BJ (cell line): ENCODE measurements around the gene LIMK2. TPM values are rescaled to one million over a fixed set of nuclear protein-coding genes. Genes with fewer than 3 reads are reported as not detected.
"Not testable (repeated sequence)": the region's sequence is repeated elsewhere in the genome, so short reads cannot be mapped to it uniquely, and the experiment has no call there.

Source experiments
- CTCF ChIA-PET: fragments of 350-600 bp; formaldehyde crosslinking; extraction: SDS; loops from one replicate; lab custom pipeline; 2021; ENCODE audit warnings: antibody characterized with exemption, inconsistent platforms; lab: Yijun Ruan, JAX
- POLR2A ChIA-PET: fragments of 300-600 bp; sonication (Branson Sonifier 250); formaldehyde crosslinking; extraction: SDS; loops from one replicate; lab custom pipeline; 2021; ENCODE audit warnings: antibody characterized with exemption; lab: Charles Lee
- DNase-seq: peaks from one replicate; pipeline ENCODE4 v3.0.0-alpha.2; 2011; ENCODE audit warnings: low read depth
- H3K27me3 ChIP-seq: 2 replicates; pipeline ENCODE4 v1.6.0; 2011; ENCODE audit warnings: low read length; ENCODE audit not compliant: control insufficient read depth, insufficient read depth
- H3K36me3 ChIP-seq: 2 replicates; pipeline ENCODE4 v1.5.1; 2011; ENCODE audit warnings: low read length; ENCODE audit not compliant: control insufficient read depth, insufficient read depth
- H3K4me3 ChIP-seq: 2 replicates; pipeline ENCODE4 v1.5.1; 2011; ENCODE audit warnings: low read depth, mild to moderate bottlenecking, control low read depth, low read length
- CTCF ChIP-seq: IDR thresholded peaks from 2 replicates; pipeline ENCODE4 v1.5.1; 2011; ENCODE audit warnings: low read depth, mild to moderate bottlenecking, control low read depth, inconsistent platforms, low read length, moderate library complexity; ENCODE audit not compliant: insufficient read depth
- polyA minus RNA-seq: library from RNA; depleted of rRNA, polyadenylated mRNA; stranded (reverse); fragments of >200 nt; gene quantifications from 2 replicates; pipeline ENCODE4 v1.2.3, GENCODE V29; 2011; rRNA and poly(A)+ RNA removed
- polyA plus RNA-seq: library from polyadenylated mRNA; depleted of rRNA; stranded (reverse); fragments of >200 nt; gene quantifications from 2 replicates; pipeline ENCODE4 v1.2.3, GENCODE V29; 2011; rRNA removed

LIMK2 gene
- polyA plus RNA-seq, result 5.2 and 5.5 TPM in 2 replicates
- polyA minus RNA-seq, result 8.7 and 12.8 TPM in 2 replicates

GRCh38 chr22:31211862-31212730 is at the start of gene LIMK2:
LIMK2 (plus strand) TSS chr22:31212298; CDS start chr22:31212409, 111 bp downstream.
- peak; percentile 83 for TF ChIP-seq CTCF
- Histone ChIP-seq H3K36me3 (peaks cover 1% of the 10 kb centered on the region; the same call in 1 of the 2 replicates), H3K27me3 (no peaks in the 10 kb centered on the region), H3K4me3 (peak within 1 kb of the TSS; percentile 91)
- CTCF ChIA-PET, result interaction anchor here (0.6 to 7.0 kb wide), 34 partner anchors 9 to 233 kb away, joined by 3 to 78 read pairs (median 4); partner anchors contain the start of genes PIK3IP1, RNF185 and SELENOM
- peak; percentile 21 for DNase-seq
- POLR2A ChIA-PET, result no interaction called here

GRCh38 chr22:31170971-31171370 is 41.1 kb upstream of the LIMK2 start:
- no peak for TF ChIP-seq CTCF
- Histone ChIP-seq H3K4me3 (no peak overlapping the region), H3K36me3 (no peaks in the 10 kb centered on the region; the same call in none of the 2 replicates), H3K27me3 (no peaks in the 10 kb centered on the region)
- DNase-seq, result no peak
- ChIA-PET CTCF (interaction anchor here (0.6 to 1.6 kb wide), 3 partner anchors 9 to 101 kb away, joined by 3 to 4 read pairs (median 3); partner anchors contain the start of gene SELENOM), POLR2A (no interaction called here)

DNA sequence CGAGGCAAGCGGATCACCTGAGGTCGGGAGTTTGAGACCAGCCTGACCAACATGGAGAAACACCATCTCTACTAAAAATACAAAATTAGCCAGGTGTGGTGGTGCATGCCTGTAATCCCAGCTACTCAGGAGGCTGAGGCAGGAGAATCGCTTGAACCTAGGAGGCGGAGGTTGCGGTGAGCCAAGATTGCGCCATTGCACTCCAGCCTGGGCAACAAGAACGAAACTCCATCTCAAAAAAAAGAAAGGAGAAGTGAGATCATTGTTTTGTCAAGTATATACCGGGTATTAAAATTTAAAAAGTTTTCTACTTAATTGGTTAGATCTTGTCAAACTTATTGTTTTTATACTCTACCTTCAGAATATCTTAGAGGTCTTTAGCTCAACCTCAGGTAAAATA is 40.4 kb upstream of the LIMK2 start:
- H3K4me3 ChIP-seq, CTCF ChIA-PET: not testable (repeated sequence)

DNA sequence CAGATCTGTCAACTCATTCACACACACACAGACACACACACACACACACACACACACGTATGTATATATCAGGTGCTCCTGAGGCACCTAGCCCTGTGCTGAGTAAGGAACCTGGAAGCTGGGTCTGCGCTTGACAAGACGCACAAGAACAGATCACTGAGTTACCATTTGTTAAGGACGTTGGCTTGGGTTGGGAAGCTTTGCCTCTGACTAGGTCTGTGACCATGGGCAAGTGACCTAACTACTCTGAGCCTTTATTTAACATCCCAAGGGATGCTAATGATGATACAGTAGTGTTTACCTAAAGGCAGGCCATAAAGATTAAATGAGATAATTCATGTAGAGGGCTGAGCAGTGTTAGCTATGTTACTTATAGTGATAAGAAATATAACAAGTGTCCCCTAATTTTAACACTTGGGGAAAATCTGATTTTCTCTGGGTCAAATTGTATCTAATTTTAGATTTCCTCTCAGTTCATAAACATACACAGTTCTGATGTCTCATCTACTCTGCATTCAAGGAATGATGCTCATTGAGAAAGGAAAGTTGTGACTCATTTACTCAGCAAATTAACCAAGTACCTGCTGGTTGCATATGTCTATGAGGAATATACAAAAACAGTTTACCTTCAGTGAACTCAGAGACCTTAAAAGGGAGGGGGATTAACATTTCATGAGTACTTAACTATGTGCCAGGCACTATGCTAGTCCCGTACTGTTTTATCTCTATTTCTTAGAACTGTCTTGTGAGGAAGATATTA is 38.5 kb upstream of the LIMK2 start:
- TF ChIP-seq CTCF, result no peak
- no peaks in the 10 kb centered on the region for H3K27me3 ChIP-seq

More for the DNA sequence above, 40.4 kb upstream of the LIMK2 start:
- POLR2A ChIA-PET, DNase-seq, H3K27me3 ChIP-seq, H3K36me3 ChIP-seq: not testable (repeated sequence)

GRCh38 chr22:31176923-31177322 is 35.2 kb upstream of the LIMK2 start:
- no peaks in the 10 kb centered on the region for H3K27me3 ChIP-seq
- ChIA-PET POLR2A (no interaction called here), CTCF (interaction anchor here (0.6 to 1.7 kb wide), 2 partner anchors 8 to 16 kb away, joined by 3 to 5 read pairs; no protein-coding TSS in a partner anchor)
- no peak for TF ChIP-seq CTCF
- H3K36me3 ChIP-seq, result peaks cover 3% of the 10 kb centered on the region
- no peak for DNase-seq
- no peak overlapping the region for H3K4me3 ChIP-seq

More for the DNA sequence above, 38.5 kb upstream of the LIMK2 start:
- DNase-seq, result peak; percentile 79
- ChIA-PET POLR2A (interaction anchor here (0.6 kb wide), 1 partner anchor 14 kb away, joined by 3 read pairs; the partner anchor contains the start of gene RNF185), CTCF (interaction anchor here (0.5 to 1.5 kb wide), 3 partner anchors 12 to 173 kb away, joined by 3 to 4 read pairs (median 3); no protein-coding TSS in a partner anchor)
- H3K4me3 ChIP-seq, result no peak overlapping the region
- peaks cover 1% of the 10 kb centered on the region; the same call in 1 of the 2 replicates for H3K36me3 ChIP-seq
